Pancreas (tissue), 10 donors: Measurements from ENCODE around the gene HLA-A. TPM values are rescaled to one million over a fixed set of nuclear protein-coding genes. Genes with fewer than 3 reads are reported as not detected.
A peak's percentile ranks its signal among the peaks of the same experiment; 100 is the strongest.
"Not testable (repeated sequence)": the region's sequence is repeated elsewhere in the genome, so short reads cannot be mapped to it uniquely, and the experiment has no call there.

ENCODE experiments used
- ATAC-seq, 4 donors: fragments of 200-7000 bp; cut with Tn5 transposase; one replicate each; pipeline versions ENCODE4 v1.8.0 to v1.9.1; 2020; ENCODE audit warnings: mild to moderate bottlenecking in 4 of 4, moderate library complexity in 4 of 4
- DNase-seq, 6 donors: peaks; one replicate each; pipeline ENCODE4 v3.0.0-alpha.2; 2020
- FAIRE-seq: peaks from 2 replicates; lab custom pipeline; 2012; peaks lifted over from hg19 to GRCh38; lab: Jason Lieb, UNC
- H3K27ac ChIP-seq, 4 donors: fragments of 200-600 bp; sonication (generic); 1 replicate in 3 of 4; 2 replicates in 1 of 4; pipeline versions ENCODE4 v1.5.0 to v1.8.0; 2020
- H3K27me3 ChIP-seq, 4 donors: fragments of 200-600 bp; one replicate each; pipeline ENCODE4 v1.8.0; 2021
- H3K36me3 ChIP-seq, 3 donors: fragments of 200-600 bp; sonication (generic) in 1 of 3; one replicate each; pipeline versions ENCODE4 v1.5.0 to v1.8.0; 2020 to 2021
- H3K4me1 ChIP-seq, 3 donors: fragments of 200-600 bp; one replicate each; pipeline ENCODE4 v1.8.0; 2021
- H3K4me3 ChIP-seq, 4 donors: fragments of 200-600 bp; sonication (generic) in 2 of 4; one replicate each; pipeline versions ENCODE4 v1.5.0 to v1.8.0; 2020 to 2021
- H3K9me3 ChIP-seq, 4 donors: fragments of 200-600 bp; one replicate each; pipeline ENCODE4 v1.8.0; 2021
- CTCF ChIP-seq, 4 donors: fragments of 200-600 bp; sonication (generic) in 3 of 4; IDR thresholded peaks; one replicate each; pipeline versions ENCODE4 v1.5.0 to v1.8.0; 2021; ENCODE audit warnings: antibody characterized with exemption in 4 of 4
- WGBS, 2 donors: extraction: QIAGEN DNeasy Blood & Tissue Kit; methylation state at CpG; one replicate each; pipeline ENCODE4 v1.1.7; 2013; 5-methylcytosine and 5-hydroxymethylcytosine counted together
- intact Hi-C, 3 donors: fragments of 100-400 bp; cut with DNase I; formaldehyde crosslinking; loops; one replicate each; pipeline versions ENCODE4 v1.11.1 to v1.14.2; 2022
- polyA plus RNA-seq, 2 donors: library from polyadenylated mRNA; stranded (reverse); fragments of 200-250 nt; gene quantifications; one replicate each; pipeline ENCODE4 v1.2.3, GENCODE V29; 2013
- total RNA-seq, 6 donors: library from RNA; stranded (reverse); fragmentation: NEBNext Ultra II Directional in 4 of 6; extraction: Animal tissue kit (Norgen Biotek cat#: 25700) in 4 of 6; gene quantifications; one replicate each; pipeline versions ENCODE4 v1.2.1 to v1.2.4, GENCODE V29; 2021 to 2023
- donor health status: healthy with polysubstance abuse.
- donor health status: DM: no; HTN: no; CAD: no; lungs with moderate emphysema.
- donor health status: DM: no; HTN: no; CAD: no.
- donor health status: control.
- donor health status: control.
- donor health status: Bipolar disorder and iron deficiency.
- donor health status: DM: yes; HTN: yes; CAD: no.
- donor health status: DM: no; HTN: no; CAD: no.
- donor health status: DM: no; HTN: no; CAD: no.
- donor health status: DM: yes; HTN: yes; CAD: no.

Gene HLA-A
- total and polyA plus RNA-seq, 8 donors: 63.7 to 374 (median 153) TPM

GRCh38 chr6:29976588-29977424 lies 34.5 kb downstream of the HLA-A start:
- Histone ChIP-seq H3K9me3 (no peaks in the 10 kb centered on the region), H3K27ac (peak overlapping the region; percentile 69 to 93 (median 90)), H3K27me3 (no peaks in the 10 kb centered on the region), H3K4me1 (peaks cover 0 to 5% (median 3%) of the 10 kb centered on the region in 3 donors), H3K4me3 (peak overlapping the region; percentile 24 to 41 (median 37)), H3K36me3 (no peaks in the 10 kb centered on the region)
- TF ChIP-seq CTCF (IDR thresholded peaks at IDR 0.05): no peak
- intact Hi-C loops: no loop called here
- FAIRE-seq (no peak), ATAC-seq (peak; percentile 86 to 94 (median 90)), DNase-seq (peak; percentile 82 to 89 (median 86))
- 0 to 1% methylated on average over 63 to 65 of the region's 66 CpGs for WGBS, 2 donors

GRCh38 chr6:29977425-29977727 lies 35.0 kb downstream of the HLA-A start:
- TF ChIP-seq CTCF (IDR thresholded peaks at IDR 0.05): no peak
- no peaks in the 10 kb centered on the region for H3K27me3 ChIP-seq
- no peaks in the 10 kb centered on the region for H3K36me3 ChIP-seq
- WGBS, 2 donors: 32 to 49% methylated on average over 4 of the region's 4 CpGs
- no peak for FAIRE-seq
- DNase-seq: no peak
- H3K4me3 ChIP-seq: peak overlapping the region in 3 of 4 donors; percentile 10 to 41 (median 41)
- no peak for ATAC-seq
- H3K9me3 ChIP-seq: no peaks in the 10 kb centered on the region
- intact Hi-C loops: no loop called here
- H3K27ac ChIP-seq: peak overlapping the region; percentile 69 to 93 (median 90)
- H3K4me1 ChIP-seq: peaks cover 0 to 5% (median 3%) of the 10 kb centered on the region in 3 donors

GRCh38 chr6:29980013-29980412 lies 37.7 kb downstream of the HLA-A start:
- H3K36me3 ChIP-seq, H3K4me3 ChIP-seq, H3K27me3 ChIP-seq, intact Hi-C loops, ATAC-seq, FAIRE-seq, H3K9me3 ChIP-seq, DNase-seq, H3K4me1 ChIP-seq, H3K27ac ChIP-seq: not testable (repeated sequence)
- 66% methylated on average over 2 of the region's 4 CpGs; no CpG with 5 or more reads in 1 of the 2 donors for WGBS, 2 donors

- Histone ChIP-seq H3K27ac (no peak overlapping the region), H3K9me3 (no peaks in the 10 kb centered on the region), H3K27me3 (no peaks in the 10 kb centered on the region), H3K4me3 (no peak overlapping the region), H3K36me3 (no peaks in the 10 kb centered on the region), H3K4me1 (peaks cover 0 to 5% (median 3%) of the 10 kb centered on the region in 3 donors)
- intact Hi-C loops: no loop called here
- ATAC-seq (no peak), DNase-seq (no peak), FAIRE-seq (no peak)
- TF ChIP-seq CTCF (IDR thresholded peaks at IDR 0.05): no peak
- WGBS, 2 donors: 82 to 87% methylated on average over 10 of the region's 10 CpGs
Observed at GRCh38 chr6:29980511-29980910, 38.2 kb downstream of the HLA-A start.

GRCh38 chr6:29981211-29981812 lies 39.0 kb downstream of the HLA-A start:
- FAIRE-seq (no peak), ATAC-seq (no peak), DNase-seq (no peak)
- Histone ChIP-seq H3K27ac (no peak overlapping the region), H3K4me3 (no peak overlapping the region), H3K27me3 (no peaks in the 10 kb centered on the region), H3K36me3 (no peaks in the 10 kb centered on the region), H3K4me1 (peaks cover 0 to 5% (median 3%) of the 10 kb centered on the region in 3 donors), H3K9me3 (no peaks in the 10 kb centered on the region)
- intact Hi-C loops: no loop called here
- 47 to 52% methylated on average over 8 of the region's 8 CpGs for WGBS, 2 donors
- TF ChIP-seq CTCF (IDR thresholded peaks at IDR 0.05): no peak
